ENCODE measurements around the gene DDX10.

GRCh38 chr11:108664730-108665525, at the start of gene DDX10:
- TF ChIP-seq CTCF (IDR thresholded peaks at IDR 0.05) (peak in 2 of 4 experiments; percentile 18 to 28), POLR2A (IDR thresholded peaks at IDR 0.05) (peak; percentile 17), POLR2AphosphoS5 (IDR thresholded peaks at IDR 0.05) (peak; percentile 94)
